HepG2 (cell line): ENCODE measurements around the gene DCUN1D3. TPM values are rescaled to one million over a fixed set of nuclear protein-coding genes. Genes with fewer than 3 reads are reported as not detected.

Experiments used
- ATAD3A ChIP-seq: sonication (generic); formaldehyde crosslinking; IDR thresholded peaks from 2 replicates; pipeline ENCODE4 v1.4.0; 2020; ENCODE audit warnings: missing genetic modification reagents
- ELF4 ChIP-seq: sonication (generic); formaldehyde crosslinking; IDR thresholded peaks from 2 replicates; pipeline ENCODE4 v1.5.0; 2020; ENCODE audit warnings: missing genetic modification reagents, mild to moderate bottlenecking, moderate library complexity, borderline replicate concordance
- IRF9 ChIP-seq: sonication (generic); formaldehyde crosslinking; IDR thresholded peaks from 2 replicates; pipeline ENCODE4 v1.8.0; 2022; ENCODE audit warnings: missing genetic modification reagents, mild to moderate bottlenecking, borderline replicate concordance
- MAFK ChIP-seq, 2 experiments: IDR thresholded peaks in 1 of 2; conservative IDR thresholded peaks in 1 of 2; 2 replicates each; pipeline ENCODE4 v1.6.1; 2011; ENCODE audit warnings: improper control_type of control experiment in 2 of 2, low read length in 2 of 2
- NCOA5 ChIP-seq: sonication (generic); formaldehyde crosslinking; IDR thresholded peaks from 2 replicates; pipeline ENCODE4 v1.4.0; 2020; ENCODE audit warnings: missing genetic modification reagents
- NR1H2 ChIP-seq: sonication (generic); formaldehyde crosslinking; IDR thresholded peaks from 2 replicates; pipeline ENCODE4 v1.8.1; 2022; ENCODE audit warnings: low read depth, missing genetic modification reagents, borderline replicate concordance
- RBFOX2 ChIP-seq: fragments of 200-400 bp; formaldehyde crosslinking; IDR thresholded peaks from 2 replicates; pipeline ENCODE4 v1.6.1; 2017; ENCODE audit warnings: low read depth, mild to moderate bottlenecking, low read length
- THYN1 ChIP-seq: sonication (generic); formaldehyde crosslinking; IDR thresholded peaks from 2 replicates; pipeline ENCODE4 v1.8.1; 2023; ENCODE audit warnings: low read depth, mild to moderate bottlenecking, moderate library complexity, missing genetic modification reagents, borderline replicate concordance
- ZNF160 ChIP-seq: sonication (generic); formaldehyde crosslinking; IDR thresholded peaks from 2 replicates; pipeline ENCODE4 v1.8.0; 2022; ENCODE audit warnings: mild to moderate bottlenecking, inconsistent platforms, missing genetic modification reagents
- ZNF234 ChIP-seq: sonication (generic); formaldehyde crosslinking; conservative IDR thresholded peaks from 2 replicates; pipeline ENCODE4 v1.5.1; 2020; ENCODE audit warnings: mild to moderate bottlenecking, missing genetic modification reagents
- ZNF749 ChIP-seq: sonication (generic); formaldehyde crosslinking; IDR thresholded peaks from 2 replicates; pipeline ENCODE4 v1.8.0; 2022; ENCODE audit warnings: mild to moderate bottlenecking, missing genetic modification reagents, moderate library complexity, borderline replicate concordance
- ZNF883 ChIP-seq: sonication (generic); formaldehyde crosslinking; IDR thresholded peaks from 2 replicates; pipeline ENCODE4 v1.5.1; 2020; ENCODE audit warnings: mild to moderate bottlenecking, missing genetic modification reagents; ENCODE audit errors: not compliant biosample characterization
- polyA plus RNA-seq, 8 experiments: library from polyadenylated mRNA; depleted of rRNA in 3 of 8; stranded (reverse) in 7 of 8; unstranded in 1 of 8; fragments of >200 nt; fragmentation: Illumina TruSeq in 4 of 8; extraction: Trizol in 4 of 8; gene quantifications; 2 replicates each; pipeline versions ENCODE4 v1.2.1 to v1.2.3, GENCODE V29; 2011 to 2016; ENCODE audit warnings: low read depth in 4 of 8, missing spikeins in 1 of 8, mixed read lengths in 1 of 8; ENCODE audit not compliant: insufficient read depth in 1 of 8
- total RNA-seq, 5 experiments: library from RNA; depleted of rRNA; stranded (reverse); fragments of >200 nt; fragmentation: Illumina TruSeq; extraction: Trizol; gene quantifications; 2 replicates each; pipeline ENCODE4 v1.2.3, GENCODE V29; 2016; ENCODE audit warnings: low read depth in 1 of 5
- TF ChIP-seq, protein P1 (sequence below): sonication (generic); formaldehyde crosslinking; IDR thresholded peaks from 2 replicates; pipeline ENCODE4 v1.9.0; 2021; ENCODE audit warnings: missing genetic modification reagents, borderline replicate concordance
- TF ChIP-seq, protein P2 (sequence below): sonication (generic); formaldehyde crosslinking; IDR thresholded peaks from 2 replicates; pipeline ENCODE4 v1.5.1; 2020; ENCODE audit warnings: missing genetic modification reagents, mild to moderate bottlenecking, borderline replicate concordance
- TF ChIP-seq, protein P3 (sequence below): sonication (generic); formaldehyde crosslinking; IDR thresholded peaks from 2 replicates; pipeline ENCODE4 v1.4.0; 2020; ENCODE audit warnings: mild to moderate bottlenecking, missing genetic modification reagents
- TF ChIP-seq, protein P4 (sequence below): sonication (generic); formaldehyde crosslinking; IDR thresholded peaks from 2 replicates; pipeline ENCODE4 v1.5.1; 2020; ENCODE audit warnings: mild to moderate bottlenecking, missing genetic modification reagents, moderate library complexity

Gene DCUN1D3
- total and polyA plus RNA-seq, 2 of the 13 experiments (the other 11 are each of a cell fraction or from before 2014, with no cell fraction given): 5.0 to 19.3 TPM

- TF ChIP-seq, protein P1, sequence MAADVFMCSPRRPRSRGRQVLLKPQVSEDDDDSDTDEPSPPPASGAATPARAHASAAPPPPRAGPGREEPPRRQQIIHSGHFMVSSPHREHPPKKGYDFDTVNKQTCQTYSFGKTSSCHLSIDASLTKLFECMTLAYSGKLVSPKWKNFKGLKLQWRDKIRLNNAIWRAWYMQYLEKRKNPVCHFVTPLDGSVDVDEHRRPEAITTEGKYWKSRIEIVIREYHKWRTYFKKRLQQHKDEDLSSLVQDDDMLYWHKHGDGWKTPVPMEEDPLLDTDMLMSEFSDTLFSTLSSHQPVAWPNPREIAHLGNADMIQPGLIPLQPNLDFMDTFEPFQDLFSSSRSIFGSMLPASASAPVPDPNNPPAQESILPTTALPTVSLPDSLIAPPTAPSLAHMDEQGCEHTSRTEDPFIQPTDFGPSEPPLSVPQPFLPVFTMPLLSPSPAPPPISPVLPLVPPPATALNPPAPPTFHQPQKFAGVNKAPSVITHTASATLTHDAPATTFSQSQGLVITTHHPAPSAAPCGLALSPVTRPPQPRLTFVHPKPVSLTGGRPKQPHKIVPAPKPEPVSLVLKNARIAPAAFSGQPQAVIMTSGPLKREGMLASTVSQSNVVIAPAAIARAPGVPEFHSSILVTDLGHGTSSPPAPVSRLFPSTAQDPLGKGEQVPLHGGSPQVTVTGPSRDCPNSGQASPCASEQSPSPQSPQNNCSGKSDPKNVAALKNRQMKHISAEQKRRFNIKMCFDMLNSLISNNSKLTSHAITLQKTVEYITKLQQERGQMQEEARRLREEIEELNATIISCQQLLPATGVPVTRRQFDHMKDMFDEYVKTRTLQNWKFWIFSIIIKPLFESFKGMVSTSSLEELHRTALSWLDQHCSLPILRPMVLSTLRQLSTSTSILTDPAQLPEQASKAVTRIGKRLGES (CRISPR knock-in tag): 0 out of 2 replicates have a peak, but pooled peaks have one; percentile 9
- TF ChIP-seq MAFK (conservative IDR thresholded peaks at IDR 0.05 in 1 of 2, IDR thresholded peaks at IDR 0.05 in 1 of 2; ENCODE audit: low read length in 2 of 2): no peak
- no peak for TF ChIP-seq ZNF883 (CRISPR knock-in tag)
- TF ChIP-seq, protein P2, sequence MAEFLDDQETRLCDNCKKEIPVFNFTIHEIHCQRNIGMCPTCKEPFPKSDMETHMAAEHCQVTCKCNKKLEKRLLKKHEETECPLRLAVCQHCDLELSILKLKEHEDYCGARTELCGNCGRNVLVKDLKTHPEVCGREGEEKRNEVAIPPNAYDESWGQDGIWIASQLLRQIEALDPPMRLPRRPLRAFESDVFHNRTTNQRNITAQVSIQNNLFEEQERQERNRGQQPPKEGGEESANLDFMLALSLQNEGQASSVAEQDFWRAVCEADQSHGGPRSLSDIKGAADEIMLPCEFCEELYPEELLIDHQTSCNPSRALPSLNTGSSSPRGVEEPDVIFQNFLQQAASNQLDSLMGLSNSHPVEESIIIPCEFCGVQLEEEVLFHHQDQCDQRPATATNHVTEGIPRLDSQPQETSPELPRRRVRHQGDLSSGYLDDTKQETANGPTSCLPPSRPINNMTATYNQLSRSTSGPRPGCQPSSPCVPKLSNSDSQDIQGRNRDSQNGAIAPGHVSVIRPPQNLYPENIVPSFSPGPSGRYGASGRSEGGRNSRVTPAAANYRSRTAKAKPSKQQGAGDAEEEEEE: no peak
- 0 out of 2 replicates have a peak, but pooled peaks have one; percentile 1 for TF ChIP-seq THYN1 (CRISPR knock-in tag)
- peak; percentile 75 for TF ChIP-seq RBFOX2
- 0 out of 2 replicates have a peak, but pooled peaks have one; percentile 2 for TF ChIP-seq IRF9 (CRISPR knock-in tag)
- TF ChIP-seq ZNF160 (CRISPR knock-in tag): peak; percentile 9; the same call in 1 of the 2 replicates
- no peak for TF ChIP-seq NCOA5
- TF ChIP-seq ELF4 (CRISPR knock-in tag): 0 out of 2 replicates have a peak, but pooled peaks have one; percentile 20
- no peak for TF ChIP-seq ATAD3A
- TF ChIP-seq ZNF749 (CRISPR knock-in tag): no peak
- TF ChIP-seq NR1H2 (CRISPR knock-in tag): 0 out of 2 replicates have a peak, but pooled peaks have one; percentile 79
- TF ChIP-seq, protein P3, sequence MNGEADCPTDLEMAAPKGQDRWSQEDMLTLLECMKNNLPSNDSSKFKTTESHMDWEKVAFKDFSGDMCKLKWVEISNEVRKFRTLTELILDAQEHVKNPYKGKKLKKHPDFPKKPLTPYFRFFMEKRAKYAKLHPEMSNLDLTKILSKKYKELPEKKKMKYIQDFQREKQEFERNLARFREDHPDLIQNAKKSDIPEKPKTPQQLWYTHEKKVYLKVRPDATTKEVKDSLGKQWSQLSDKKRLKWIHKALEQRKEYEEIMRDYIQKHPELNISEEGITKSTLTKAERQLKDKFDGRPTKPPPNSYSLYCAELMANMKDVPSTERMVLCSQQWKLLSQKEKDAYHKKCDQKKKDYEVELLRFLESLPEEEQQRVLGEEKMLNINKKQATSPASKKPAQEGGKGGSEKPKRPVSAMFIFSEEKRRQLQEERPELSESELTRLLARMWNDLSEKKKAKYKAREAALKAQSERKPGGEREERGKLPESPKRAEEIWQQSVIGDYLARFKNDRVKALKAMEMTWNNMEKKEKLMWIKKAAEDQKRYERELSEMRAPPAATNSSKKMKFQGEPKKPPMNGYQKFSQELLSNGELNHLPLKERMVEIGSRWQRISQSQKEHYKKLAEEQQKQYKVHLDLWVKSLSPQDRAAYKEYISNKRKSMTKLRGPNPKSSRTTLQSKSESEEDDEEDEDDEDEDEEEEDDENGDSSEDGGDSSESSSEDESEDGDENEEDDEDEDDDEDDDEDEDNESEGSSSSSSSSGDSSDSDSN (CRISPR knock-in tag): 0 out of 2 replicates have a peak, but pooled peaks have one; percentile 58
- TF ChIP-seq ZNF234 (CRISPR knock-in tag): no peak
- TF ChIP-seq, protein P4, sequence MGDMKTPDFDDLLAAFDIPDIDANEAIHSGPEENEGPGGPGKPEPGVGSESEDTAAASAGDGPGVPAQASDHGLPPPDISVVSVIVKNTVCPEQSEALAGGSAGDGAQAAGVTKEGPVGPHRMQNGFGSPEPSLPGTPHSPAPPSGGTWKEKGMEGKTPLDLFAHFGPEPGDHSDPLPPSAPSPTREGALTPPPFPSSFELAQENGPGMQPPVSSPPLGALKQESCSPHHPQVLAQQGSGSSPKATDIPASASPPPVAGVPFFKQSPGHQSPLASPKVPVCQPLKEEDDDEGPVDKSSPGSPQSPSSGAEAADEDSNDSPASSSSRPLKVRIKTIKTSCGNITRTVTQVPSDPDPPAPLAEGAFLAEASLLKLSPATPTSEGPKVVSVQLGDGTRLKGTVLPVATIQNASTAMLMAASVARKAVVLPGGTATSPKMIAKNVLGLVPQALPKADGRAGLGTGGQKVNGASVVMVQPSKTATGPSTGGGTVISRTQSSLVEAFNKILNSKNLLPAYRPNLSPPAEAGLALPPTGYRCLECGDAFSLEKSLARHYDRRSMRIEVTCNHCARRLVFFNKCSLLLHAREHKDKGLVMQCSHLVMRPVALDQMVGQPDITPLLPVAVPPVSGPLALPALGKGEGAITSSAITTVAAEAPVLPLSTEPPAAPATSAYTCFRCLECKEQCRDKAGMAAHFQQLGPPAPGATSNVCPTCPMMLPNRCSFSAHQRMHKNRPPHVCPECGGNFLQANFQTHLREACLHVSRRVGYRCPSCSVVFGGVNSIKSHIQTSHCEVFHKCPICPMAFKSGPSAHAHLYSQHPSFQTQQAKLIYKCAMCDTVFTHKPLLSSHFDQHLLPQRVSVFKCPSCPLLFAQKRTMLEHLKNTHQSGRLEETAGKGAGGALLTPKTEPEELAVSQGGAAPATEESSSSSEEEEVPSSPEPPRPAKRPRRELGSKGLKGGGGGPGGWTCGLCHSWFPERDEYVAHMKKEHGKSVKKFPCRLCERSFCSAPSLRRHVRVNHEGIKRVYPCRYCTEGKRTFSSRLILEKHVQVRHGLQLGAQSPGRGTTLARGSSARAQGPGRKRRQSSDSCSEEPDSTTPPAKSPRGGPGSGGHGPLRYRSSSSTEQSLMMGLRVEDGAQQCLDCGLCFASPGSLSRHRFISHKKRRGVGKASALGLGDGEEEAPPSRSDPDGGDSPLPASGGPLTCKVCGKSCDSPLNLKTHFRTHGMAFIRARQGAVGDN (CRISPR knock-in tag): 0 out of 2 replicates have a peak, but pooled peaks have one; percentile 51
Measured at GRCh38 chr16:20901068-20901435, 894 bp upstream of the DCUN1D3 start (continued).
